ENCODE measurements around the gene THOP1.
"Not testable (repeated sequence)": the region's sequence is repeated elsewhere in the genome, so short reads cannot be mapped to it uniquely, and the experiment has no call there.

Gene THOP1

DNA sequence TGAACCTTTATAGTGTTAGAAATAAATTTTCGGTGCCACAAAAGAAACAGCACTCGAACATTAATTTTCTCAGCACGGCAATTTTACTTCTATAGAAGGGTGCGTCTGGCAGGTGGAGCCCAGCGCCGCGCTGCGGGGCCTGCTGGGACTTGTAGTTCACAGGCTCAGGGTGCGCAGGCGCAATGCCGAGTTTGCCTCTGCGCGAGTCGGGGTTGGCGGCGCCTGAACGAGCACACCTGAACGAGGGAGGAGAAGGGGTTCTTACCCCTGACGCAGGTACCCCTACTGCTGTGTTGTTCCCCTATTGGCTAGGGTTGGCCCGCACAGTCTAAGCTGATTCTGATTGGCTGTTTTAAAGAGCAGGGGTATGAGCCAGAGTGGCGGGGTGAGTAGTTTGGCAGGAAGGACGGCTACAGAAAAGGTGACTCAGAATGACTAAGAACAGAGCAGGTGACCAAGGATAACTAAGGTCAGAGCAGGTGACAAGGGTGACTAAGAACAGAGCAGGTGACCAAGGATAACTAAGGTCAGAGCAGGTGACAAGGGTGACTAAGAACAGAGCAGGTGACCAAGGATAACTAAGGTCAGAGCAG, 32.0 kb downstream of the THOP1 start:
- not testable (repeated sequence) for H3K36me3 ChIP-seq (ENCODE audit: control insufficient read depth in 2 of 2, insufficient read depth in 2 of 2, low read length in 2 of 2); H3K9me3 ChIP-seq (ENCODE audit: control insufficient read depth in 2 of 2, low read length in 2 of 2); H3K27me3 ChIP-seq (ENCODE audit: control insufficient read depth in 2 of 2, insufficient read depth in 2 of 2, low read length in 2 of 2); H3K9ac ChIP-seq (ENCODE audit: low read depth in 1 of 2, low read length in 2 of 2); H3K4me3 ChIP-seq (ENCODE audit: low read length in 2 of 2); H3K27ac ChIP-seq (ENCODE audit: low read depth in 2 of 2, low read length in 2 of 2)
- H3K4me1 ChIP-seq (ENCODE audit: control insufficient read depth in 2 of 2, insufficient read depth in 2 of 2, low read length in 2 of 2) = peaks cover 6 to 11% of the 10 kb centered on the region in 2 donors

DNA sequence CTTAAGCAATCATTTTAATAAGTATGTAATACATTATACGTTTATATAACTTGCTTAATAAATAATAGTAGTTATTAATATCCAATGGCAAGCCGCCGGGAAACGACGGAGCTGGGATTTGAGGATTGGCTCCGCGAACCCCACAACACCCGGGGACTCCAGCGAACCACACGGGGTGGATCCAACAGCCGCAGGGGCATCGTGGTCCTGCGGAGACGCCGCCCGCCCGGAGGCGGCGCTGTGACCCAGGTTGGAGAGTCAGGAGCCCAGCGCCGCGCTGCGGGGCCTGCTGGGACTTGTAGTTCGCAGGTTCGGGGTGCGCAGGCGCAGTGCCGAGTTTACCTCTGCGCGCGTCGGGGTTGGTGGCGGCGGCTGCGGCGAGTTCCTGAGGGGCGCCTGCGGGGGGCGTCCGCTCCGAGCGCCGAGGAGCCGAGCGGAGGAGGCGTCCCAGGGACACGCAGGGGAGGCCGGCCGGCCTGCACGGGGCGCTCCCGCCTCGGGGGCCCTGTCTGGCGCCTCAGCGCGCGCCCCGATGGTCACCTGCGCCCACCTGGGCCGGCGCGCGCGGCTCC, 34.3 kb downstream of the THOP1 start, which contains the start of gene ZNF554:
ZNF554 (plus strand) TSS at position 329 of the 572 bp plus-strand sequence; CDS start at position 533, 204 bp downstream.
- no peaks in the 10 kb centered on the region for H3K36me3 ChIP-seq (ENCODE audit: control insufficient read depth in 2 of 2, insufficient read depth in 2 of 2, low read length in 2 of 2)
- H3K27ac ChIP-seq (ENCODE audit: low read depth in 2 of 2, low read length in 2 of 2) = no peak within 1 kb of the TSS
- H3K27me3 ChIP-seq (ENCODE audit: control insufficient read depth in 2 of 2, insufficient read depth in 2 of 2, low read length in 2 of 2) = no peaks in the 10 kb centered on the region
- peaks cover 3 to 5% of the 10 kb centered on the region in 2 donors for H3K4me1 ChIP-seq (ENCODE audit: control insufficient read depth in 2 of 2, insufficient read depth in 2 of 2, low read length in 2 of 2)
- H3K4me3 ChIP-seq (ENCODE audit: low read length in 2 of 2) = peak within 1 kb of the TSS; percentile 76 to 81
- H3K9me3 ChIP-seq (ENCODE audit: control insufficient read depth in 2 of 2, low read length in 2 of 2) = no peaks in the 10 kb centered on the region
- peak within 1 kb of the TSS; percentile 66 to 82 for H3K9ac ChIP-seq (ENCODE audit: low read depth in 1 of 2, low read length in 2 of 2)

DNA sequence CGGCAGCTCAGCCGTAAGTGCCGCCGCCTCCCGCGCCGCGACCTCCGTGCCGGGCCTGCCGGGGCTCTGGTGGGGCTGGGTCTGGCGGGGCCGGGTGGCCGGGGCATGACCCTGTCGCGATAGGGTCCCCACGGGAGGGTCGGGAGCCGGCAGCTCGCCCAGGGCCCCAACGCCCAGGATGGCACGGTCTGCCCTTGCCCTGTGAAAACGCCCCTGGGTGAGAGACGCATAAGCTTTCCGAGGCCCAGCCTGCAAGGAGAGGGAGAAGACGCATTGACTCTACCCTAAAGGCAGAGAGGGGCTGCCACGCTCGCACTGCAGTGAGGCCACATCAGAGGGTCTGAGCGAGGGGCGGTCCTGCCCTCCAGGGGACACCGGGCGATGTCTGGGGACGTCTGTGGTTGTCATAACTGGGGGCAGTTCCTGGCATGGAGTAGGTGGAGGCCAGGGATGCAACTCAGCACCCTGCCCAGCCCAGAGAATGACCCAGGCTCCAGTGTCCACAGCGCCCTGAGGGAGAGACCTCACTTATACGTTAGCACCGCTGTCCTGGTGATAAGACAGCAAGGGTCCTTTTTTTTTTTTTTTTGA, 34.9 kb downstream of the THOP1 start:
- Histone ChIP-seq H3K36me3 (ENCODE audit: control insufficient read depth in 2 of 2, insufficient read depth in 2 of 2, low read length in 2 of 2) (no peaks in the 10 kb centered on the region), H3K4me1 (ENCODE audit: control insufficient read depth in 2 of 2, insufficient read depth in 2 of 2, low read length in 2 of 2) (peaks cover 3 to 5% of the 10 kb centered on the region in 2 donors), H3K27me3 (ENCODE audit: control insufficient read depth in 2 of 2, insufficient read depth in 2 of 2, low read length in 2 of 2) (no peaks in the 10 kb centered on the region), H3K9ac (ENCODE audit: low read depth in 1 of 2, low read length in 2 of 2) (peak overlapping the region; percentile 66 to 82), H3K4me3 (ENCODE audit: low read length in 2 of 2) (peak overlapping the region; percentile 76 to 81), H3K9me3 (ENCODE audit: control insufficient read depth in 2 of 2, low read length in 2 of 2) (no peaks in the 10 kb centered on the region), H3K27ac (ENCODE audit: low read depth in 2 of 2, low read length in 2 of 2) (no peak overlapping the region)

DNA sequence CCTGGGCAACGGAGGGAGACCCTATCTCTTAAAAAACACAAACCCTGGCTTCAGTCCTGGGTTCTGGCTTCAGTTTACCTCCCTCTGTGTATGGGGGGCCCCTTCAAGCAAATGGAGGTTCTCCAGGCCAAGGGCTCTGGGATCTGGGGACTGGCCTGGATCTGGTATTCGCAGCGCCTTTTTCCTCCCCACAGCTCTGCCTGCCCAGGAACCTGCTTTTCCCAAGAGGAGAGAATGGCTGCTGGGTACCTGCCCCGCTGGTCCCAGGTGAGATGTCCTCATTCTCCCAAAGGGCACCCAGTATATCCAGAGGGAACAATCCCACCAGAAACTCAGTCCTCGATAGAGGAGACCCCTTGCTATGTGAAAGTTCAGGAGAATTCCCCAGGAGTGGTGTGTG, 37.5 kb downstream of the THOP1 start:
- H3K36me3 ChIP-seq (ENCODE audit: control insufficient read depth in 2 of 2, insufficient read depth in 2 of 2, low read length in 2 of 2) = peaks cover under 1 to 6% of the 10 kb centered on the region in 2 donors
- no peak overlapping the region for H3K9ac ChIP-seq (ENCODE audit: low read depth in 1 of 2, low read length in 2 of 2)
- H3K27ac ChIP-seq (ENCODE audit: low read depth in 2 of 2, low read length in 2 of 2) = no peak overlapping the region
- H3K4me3 ChIP-seq (ENCODE audit: low read length in 2 of 2) = no peak overlapping the region
- peaks cover 3 to 5% of the 10 kb centered on the region in 2 donors for H3K4me1 ChIP-seq (ENCODE audit: control insufficient read depth in 2 of 2, insufficient read depth in 2 of 2, low read length in 2 of 2)
- H3K27me3 ChIP-seq (ENCODE audit: control insufficient read depth in 2 of 2, insufficient read depth in 2 of 2, low read length in 2 of 2) = no peaks in the 10 kb centered on the region
- no peaks in the 10 kb centered on the region for H3K9me3 ChIP-seq (ENCODE audit: control insufficient read depth in 2 of 2, low read length in 2 of 2)

DNA sequence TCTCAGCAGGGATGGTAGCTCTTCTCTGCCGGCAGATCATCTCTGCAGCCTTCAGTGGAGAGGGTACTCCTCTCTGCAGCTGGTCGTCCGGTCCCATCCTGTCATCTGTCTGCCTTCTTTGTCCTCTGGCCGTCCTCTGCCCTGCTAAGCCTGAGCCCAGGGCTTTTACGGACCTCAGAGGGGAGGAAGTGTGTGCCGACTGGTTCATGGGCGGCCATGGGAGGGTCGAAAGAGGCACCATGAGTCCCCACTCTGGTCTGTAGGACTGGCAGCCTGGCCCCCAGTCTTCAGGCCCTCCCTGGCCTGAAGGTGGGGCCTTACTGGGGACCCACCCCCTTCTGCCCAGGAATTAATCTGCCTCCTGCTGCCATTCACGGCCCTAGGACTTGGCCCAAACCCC, 38.3 kb downstream of the THOP1 start:
- H3K27me3 ChIP-seq (ENCODE audit: control insufficient read depth in 2 of 2, insufficient read depth in 2 of 2, low read length in 2 of 2) = no peaks in the 10 kb centered on the region
- H3K36me3 ChIP-seq (ENCODE audit: control insufficient read depth in 2 of 2, insufficient read depth in 2 of 2, low read length in 2 of 2) = peaks cover 4 to 10% of the 10 kb centered on the region in 2 donors

DNA sequence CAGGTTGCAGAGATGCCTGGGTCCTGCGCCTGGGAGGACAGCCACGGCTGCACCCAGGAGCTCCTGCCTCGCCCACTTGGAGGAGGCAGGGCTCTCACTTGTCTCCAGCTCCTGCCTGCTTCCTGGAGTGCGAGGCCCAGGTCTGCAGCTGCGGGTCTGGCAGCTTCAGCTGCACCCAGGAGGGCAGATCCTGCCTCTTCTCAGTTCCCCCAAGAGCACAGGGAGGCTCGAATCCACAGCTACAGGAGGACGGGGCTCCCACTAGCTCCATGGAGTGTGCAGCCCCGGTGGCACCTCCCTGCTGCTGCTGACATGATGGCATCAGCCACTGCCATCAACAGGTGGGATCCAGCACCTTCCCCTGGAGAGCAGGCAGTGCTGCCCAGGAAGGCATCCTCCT, 38.8 kb downstream of the THOP1 start:
- Histone ChIP-seq H3K4me1 (ENCODE audit: control insufficient read depth in 2 of 2, insufficient read depth in 2 of 2, low read length in 2 of 2) (peaks cover 3 to 5% of the 10 kb centered on the region in 2 donors), H3K27ac (ENCODE audit: low read depth in 2 of 2, low read length in 2 of 2) (no peak overlapping the region), H3K9me3 (ENCODE audit: control insufficient read depth in 2 of 2, low read length in 2 of 2) (peaks cover 0 to 4% of the 10 kb centered on the region in 2 donors), H3K9ac (ENCODE audit: low read depth in 1 of 2, low read length in 2 of 2) (no peak overlapping the region), H3K36me3 (ENCODE audit: control insufficient read depth in 2 of 2, insufficient read depth in 2 of 2, low read length in 2 of 2) (peaks cover 4 to 10% of the 10 kb centered on the region in 2 donors), H3K27me3 (ENCODE audit: control insufficient read depth in 2 of 2, insufficient read depth in 2 of 2, low read length in 2 of 2) (no peaks in the 10 kb centered on the region), H3K4me3 (ENCODE audit: low read length in 2 of 2) (no peak overlapping the region)

More for the DNA sequence above, 38.3 kb downstream of the THOP1 start:
- Histone ChIP-seq H3K4me1 (ENCODE audit: control insufficient read depth in 2 of 2, insufficient read depth in 2 of 2, low read length in 2 of 2) (peaks cover 3 to 5% of the 10 kb centered on the region in 2 donors), H3K27ac (ENCODE audit: low read depth in 2 of 2, low read length in 2 of 2) (no peak overlapping the region), H3K4me3 (ENCODE audit: low read length in 2 of 2) (no peak overlapping the region), H3K9me3 (ENCODE audit: control insufficient read depth in 2 of 2, low read length in 2 of 2) (peaks cover 0 to 4% of the 10 kb centered on the region in 2 donors), H3K9ac (ENCODE audit: low read depth in 1 of 2, low read length in 2 of 2) (no peak overlapping the region)

DNA sequence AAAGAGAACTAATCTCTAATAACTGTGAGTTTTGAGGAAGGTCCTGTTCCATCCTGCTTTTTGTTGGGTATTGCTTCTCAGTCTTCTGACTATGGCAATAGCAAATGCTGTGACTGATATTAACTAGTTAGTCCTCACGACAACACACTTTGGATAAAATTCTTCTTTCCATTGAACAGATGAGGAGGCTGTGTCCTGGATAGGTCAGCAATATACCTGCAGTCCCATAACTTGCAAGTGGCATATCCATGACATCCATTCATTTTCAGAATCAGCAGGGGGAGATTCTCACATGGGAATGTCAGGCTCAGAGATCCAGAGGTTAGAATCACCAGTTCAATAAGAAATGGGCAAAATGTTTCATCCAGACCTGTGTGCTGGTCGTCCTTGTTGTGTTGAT, 41.7 kb downstream of the THOP1 start:
- Histone ChIP-seq H3K4me1 (ENCODE audit: control insufficient read depth in 2 of 2, insufficient read depth in 2 of 2, low read length in 2 of 2) (no peaks in the 10 kb centered on the region), H3K9ac (ENCODE audit: low read depth in 1 of 2, low read length in 2 of 2) (no peak overlapping the region), H3K27me3 (ENCODE audit: control insufficient read depth in 2 of 2, insufficient read depth in 2 of 2, low read length in 2 of 2) (no peaks in the 10 kb centered on the region), H3K27ac (ENCODE audit: low read depth in 2 of 2, low read length in 2 of 2) (no peak overlapping the region), H3K36me3 (ENCODE audit: control insufficient read depth in 2 of 2, insufficient read depth in 2 of 2, low read length in 2 of 2) (peaks cover 4 to 10% of the 10 kb centered on the region in 2 donors), H3K4me3 (ENCODE audit: low read length in 2 of 2) (no peak overlapping the region), H3K9me3 (ENCODE audit: control insufficient read depth in 2 of 2, low read length in 2 of 2) (peaks cover 0 to 6% of the 10 kb centered on the region in 2 donors)

DNA sequence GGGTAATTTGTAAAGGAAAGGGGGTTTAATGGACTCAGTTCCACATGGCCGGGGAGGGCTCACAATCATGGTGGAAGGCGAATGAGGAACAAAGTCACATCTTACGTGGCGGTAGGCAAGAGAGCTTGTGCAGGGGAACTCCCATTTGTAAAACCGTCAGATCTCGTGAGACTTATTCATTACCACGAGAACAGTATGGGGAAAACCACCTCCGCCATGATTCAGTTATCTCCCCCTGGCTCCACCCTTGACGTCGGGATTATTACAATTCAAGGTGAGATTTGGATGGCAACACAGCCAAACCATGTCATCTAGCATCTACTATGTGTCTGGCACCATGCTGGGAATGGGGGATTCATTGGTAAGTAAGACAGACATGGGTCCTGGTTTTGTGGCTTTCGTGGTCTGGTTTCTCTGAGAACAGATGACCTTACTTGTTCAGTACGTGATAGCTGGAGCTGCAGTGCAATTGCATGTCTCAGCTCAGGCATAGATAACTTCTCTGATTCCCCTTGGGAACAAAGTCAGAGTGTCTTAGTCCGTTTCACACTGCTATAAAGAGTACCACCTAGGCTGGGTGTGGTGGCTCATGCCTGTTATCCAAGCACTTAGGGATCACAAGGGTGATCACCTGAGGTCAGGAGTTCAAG, 42.7 kb downstream of the THOP1 start:
- H3K4me3 ChIP-seq (ENCODE audit: low read length in 2 of 2) = no peak overlapping the region
- peaks cover 11 to 19% of the 10 kb centered on the region in 2 donors for H3K36me3 ChIP-seq (ENCODE audit: control insufficient read depth in 2 of 2, insufficient read depth in 2 of 2, low read length in 2 of 2)
- H3K9me3 ChIP-seq (ENCODE audit: control insufficient read depth in 2 of 2, low read length in 2 of 2) = peaks cover 0 to 11% of the 10 kb centered on the region in 2 donors

DNA sequence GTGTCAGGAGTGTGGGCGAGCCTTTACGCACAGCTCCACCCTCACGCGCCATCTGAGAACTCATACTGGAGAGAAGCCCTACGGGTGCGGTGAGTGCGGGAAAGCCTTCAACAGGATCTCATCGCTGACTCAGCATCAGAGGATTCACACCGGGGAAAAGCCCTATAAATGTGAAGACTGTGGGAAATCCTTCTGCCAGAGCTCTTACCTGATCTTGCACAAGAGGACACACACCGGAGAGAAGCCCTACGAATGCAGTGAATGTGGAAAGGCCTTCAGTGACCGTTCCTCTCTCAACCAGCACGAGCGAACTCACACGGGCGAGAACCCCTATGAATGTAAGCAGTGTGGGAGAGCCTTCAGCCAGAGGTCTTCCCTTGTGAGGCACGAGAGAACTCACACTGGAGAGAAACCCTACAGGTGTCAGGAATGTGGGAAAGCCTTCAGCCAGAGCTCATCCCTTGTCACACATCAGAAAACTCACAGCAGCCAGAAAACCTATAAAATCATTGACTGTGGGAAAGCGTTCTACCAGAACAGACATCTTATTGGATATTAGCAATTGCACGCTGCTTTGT, 49.1 kb downstream of the THOP1 start:
- no peak overlapping the region for H3K9ac ChIP-seq (ENCODE audit: low read depth in 1 of 2, low read length in 2 of 2)
- H3K36me3 ChIP-seq (ENCODE audit: control insufficient read depth in 2 of 2, insufficient read depth in 2 of 2, low read length in 2 of 2) = peaks cover 22 to 24% of the 10 kb centered on the region in 2 donors
- H3K4me3 ChIP-seq (ENCODE audit: low read length in 2 of 2) = peak overlapping the region in 1 of 2 donors; percentile 16
- no peak overlapping the region for H3K27ac ChIP-seq (ENCODE audit: low read depth in 2 of 2, low read length in 2 of 2)
- H3K4me1 ChIP-seq (ENCODE audit: control insufficient read depth in 2 of 2, insufficient read depth in 2 of 2, low read length in 2 of 2) = no peaks in the 10 kb centered on the region
- H3K9me3 ChIP-seq (ENCODE audit: control insufficient read depth in 2 of 2, low read length in 2 of 2) = peaks cover 31 to 36% of the 10 kb centered on the region in 2 donors
- no peaks in the 10 kb centered on the region for H3K27me3 ChIP-seq (ENCODE audit: control insufficient read depth in 2 of 2, insufficient read depth in 2 of 2, low read length in 2 of 2)

More for the DNA sequence above, 42.7 kb downstream of the THOP1 start:
- no peaks in the 10 kb centered on the region for H3K27me3 ChIP-seq (ENCODE audit: control insufficient read depth in 2 of 2, insufficient read depth in 2 of 2, low read length in 2 of 2)
- H3K9ac ChIP-seq (ENCODE audit: low read depth in 1 of 2, low read length in 2 of 2) = no peak overlapping the region
- H3K4me1 ChIP-seq (ENCODE audit: control insufficient read depth in 2 of 2, insufficient read depth in 2 of 2, low read length in 2 of 2) = no peaks in the 10 kb centered on the region
- no peak overlapping the region for H3K27ac ChIP-seq (ENCODE audit: low read depth in 2 of 2, low read length in 2 of 2)

All from mucosa of rectum (tissue), 2 donors.